Mesendoderm (in vitro differentiated cells): ENCODE measurements around the gene DCAF15.

Experiments
- DNase-seq: peaks from one replicate; pipeline ENCODE4 v3.0.0; 2013
- H2AK5ac ChIP-seq: 2 replicates; pipeline ENCODE4 v1.6.1; 2013; ENCODE audit warnings: low read length, inconsistent platforms
- H2BK120ac ChIP-seq: 2 replicates; pipeline ENCODE4 v1.6.1; 2013; ENCODE audit warnings: low read depth, mild to moderate bottlenecking, low read length, moderate library complexity, mixed read lengths
- H2BK15ac ChIP-seq: replicated peaks from 2 replicates; pipeline ENCODE4 v1.6.1; 2013; ENCODE audit warnings: low read depth, mild to moderate bottlenecking, moderate library complexity
- H2BK5ac ChIP-seq: 2 replicates; pipeline ENCODE4 v1.6.1; 2013; ENCODE audit warnings: low read length, inconsistent platforms
- H3K18ac ChIP-seq: 2 replicates; pipeline ENCODE4 v1.6.1; 2013; ENCODE audit warnings: mild to moderate bottlenecking, low read length, mixed read lengths
- H3K23ac ChIP-seq: one replicate; pipeline ENCODE4 v1.6.1; 2013; ENCODE audit warnings: low read length
- H3K27ac ChIP-seq: 2 replicates; pipeline ENCODE4 v1.5.1; 2013; ENCODE audit warnings: low read depth, mild to moderate bottlenecking, inconsistent platforms, low read length, moderate library complexity
- H3K27me3 ChIP-seq: 2 replicates; pipeline ENCODE4 v1.6.1; 2013; ENCODE audit warnings: low read length, control low read depth, mild to moderate bottlenecking, inconsistent platforms; ENCODE audit not compliant: insufficient read depth, poor library complexity
- H3K36me3 ChIP-seq: 2 replicates; pipeline ENCODE4 v1.6.1; 2013; ENCODE audit warnings: low read length, inconsistent platforms; ENCODE audit not compliant: control insufficient read depth, insufficient read depth
- H3K4ac ChIP-seq: one replicate; pipeline ENCODE4 v1.6.1; 2013; ENCODE audit warnings: low read depth, mild to moderate bottlenecking, low read length, moderate library complexity
- H3K4me1 ChIP-seq: 2 replicates; pipeline ENCODE4 v1.6.1; 2013; ENCODE audit warnings: low read depth, low read length, inconsistent platforms; ENCODE audit not compliant: control insufficient read depth
- H3K4me2 ChIP-seq: 2 replicates; pipeline ENCODE4 v1.6.1; 2013; ENCODE audit warnings: low read length
- H3K4me3 ChIP-seq: 2 replicates; pipeline ENCODE4 v1.5.1; 2013; ENCODE audit warnings: mild to moderate bottlenecking, low read length
- H3K56ac ChIP-seq: one replicate; pipeline ENCODE4 v1.6.1; 2013; ENCODE audit warnings: low read length
- H3K79me1 ChIP-seq: 2 replicates; pipeline ENCODE4 v1.6.1; 2013; ENCODE audit warnings: low read length, inconsistent platforms
- H3K79me2 ChIP-seq: 2 replicates; pipeline ENCODE4 v1.6.1; 2013; ENCODE audit warnings: mild to moderate bottlenecking, low read length; ENCODE audit not compliant: control insufficient read depth, insufficient read depth
- H3K9ac ChIP-seq: 2 replicates; pipeline ENCODE4 v1.6.1; 2013; ENCODE audit warnings: low read length, inconsistent platforms
- H4K5ac ChIP-seq: one replicate; pipeline ENCODE4 v1.6.1; 2013; ENCODE audit warnings: low read length
- H4K8ac ChIP-seq: one replicate; pipeline ENCODE4 v1.6.1; 2013; ENCODE audit warnings: low read depth, mild to moderate bottlenecking, control low read depth, low read length, moderate library complexity
- WGBS: extraction: QIAGEN DNeasy Blood & Tissue Kit; methylation state at CpG from one replicate; pipeline ENCODE4 v1.1.7; 2013; ENCODE audit warnings: low lambda C conversion rate, missing lambda C conversion rate; ENCODE audit not compliant: insufficient coverage; ENCODE audit errors: extremely low coverage; 5-methylcytosine and 5-hydroxymethylcytosine counted together

The DCAF15 gene

GRCh38 chr19:13926715-13927114 lies 25.6 kb upstream of the DCAF15 start:
- Histone ChIP-seq H3K4me1 (no peaks in the 10 kb centered on the region), H3K4me2 (no peak overlapping the region), H2BK120ac (no peak overlapping the region), H3K56ac (no peak overlapping the region), H3K27me3 (no peaks in the 10 kb centered on the region), H3K79me1 (no peaks in the 10 kb centered on the region), H3K18ac (no peak overlapping the region), H3K4me3 (no peak overlapping the region), H2BK15ac (no peak overlapping the region), H3K36me3 (peaks cover 2% of the 10 kb centered on the region), H3K4ac (no peak overlapping the region), H3K9ac (no peak overlapping the region), H4K8ac (no peak overlapping the region), H2BK5ac (no peak overlapping the region), H3K23ac (no peak overlapping the region), H3K79me2 (no peaks in the 10 kb centered on the region), H2AK5ac (no peak overlapping the region), H3K27ac (no peak overlapping the region), H4K5ac (no peak overlapping the region)
- DNase-seq = no peak
- WGBS = no CpG with 5 or more reads among the region's 8 CpGs

- Histone ChIP-seq H3K36me3 (peaks cover 2% of the 10 kb centered on the region), H4K5ac (no peak overlapping the region), H4K8ac (no peak overlapping the region), H3K4me1 (no peaks in the 10 kb centered on the region), H3K23ac (no peak overlapping the region), H3K4me3 (no peak overlapping the region), H3K27me3 (no peaks in the 10 kb centered on the region), H3K9ac (no peak overlapping the region), H2BK15ac (no peak overlapping the region), H2AK5ac (no peak overlapping the region), H2BK5ac (no peak overlapping the region), H3K4me2 (no peak overlapping the region), H3K4ac (no peak overlapping the region), H3K18ac (no peak overlapping the region), H2BK120ac (no peak overlapping the region), H3K79me1 (no peaks in the 10 kb centered on the region), H3K27ac (no peak overlapping the region), H3K79me2 (no peaks in the 10 kb centered on the region), H3K56ac (no peak overlapping the region)
- no CpG with 5 or more reads among the region's 12 CpGs for WGBS
- no peak for DNase-seq
Measured at GRCh38 chr19:13929340-13929739, 23.0 kb upstream of the DCAF15 start.

- H3K79me1 ChIP-seq = no peaks in the 10 kb centered on the region
- H3K36me3 ChIP-seq = peaks cover 2% of the 10 kb centered on the region
- H3K56ac ChIP-seq = no peak overlapping the region
- H4K8ac ChIP-seq = no peak overlapping the region
- no peak for DNase-seq
- H3K79me2 ChIP-seq = no peaks in the 10 kb centered on the region
- no peaks in the 10 kb centered on the region for H3K4me1 ChIP-seq
- H2BK15ac ChIP-seq = no peak overlapping the region
- H3K4ac ChIP-seq = no peak overlapping the region
- no peak overlapping the region for H3K23ac ChIP-seq
- no CpG with 5 or more reads among the region's 17 CpGs for WGBS
- no peak overlapping the region for H3K9ac ChIP-seq
- H4K5ac ChIP-seq = no peak overlapping the region
- H2AK5ac ChIP-seq = no peak overlapping the region
- H2BK5ac ChIP-seq = no peak overlapping the region
- H3K4me2 ChIP-seq = no peak overlapping the region
- H3K4me3 ChIP-seq = no peak overlapping the region
- H3K18ac ChIP-seq = no peak overlapping the region
- H3K27ac ChIP-seq = no peak overlapping the region
- no peaks in the 10 kb centered on the region for H3K27me3 ChIP-seq
- no peak overlapping the region for H2BK120ac ChIP-seq
Measured at GRCh38 chr19:13929956-13930355, 22.4 kb upstream of the DCAF15 start.

GRCh38 chr19:13930402-13930801 lies 21.9 kb upstream of the DCAF15 start:
- no peak overlapping the region for H2BK5ac ChIP-seq
- H4K8ac ChIP-seq = no peak overlapping the region
- H3K27me3 ChIP-seq = no peaks in the 10 kb centered on the region
- H3K9ac ChIP-seq = no peak overlapping the region
- H3K23ac ChIP-seq = no peak overlapping the region
- H2BK120ac ChIP-seq = no peak overlapping the region
- no peak overlapping the region for H3K18ac ChIP-seq
- no peaks in the 10 kb centered on the region for H3K79me1 ChIP-seq
- H3K79me2 ChIP-seq = no peaks in the 10 kb centered on the region
- no peak overlapping the region for H2AK5ac ChIP-seq
- H4K5ac ChIP-seq = no peak overlapping the region
- no peak for DNase-seq
- H2BK15ac ChIP-seq = no peak overlapping the region
- H3K36me3 ChIP-seq = peaks cover 2% of the 10 kb centered on the region
- H3K56ac ChIP-seq = no peak overlapping the region
- H3K4me2 ChIP-seq = no peak overlapping the region
- H3K27ac ChIP-seq = no peak overlapping the region
- no CpG with 5 or more reads among the region's 17 CpGs for WGBS
- H3K4ac ChIP-seq = no peak overlapping the region
- no peak overlapping the region for H3K4me3 ChIP-seq
- H3K4me1 ChIP-seq = no peaks in the 10 kb centered on the region

DNA sequence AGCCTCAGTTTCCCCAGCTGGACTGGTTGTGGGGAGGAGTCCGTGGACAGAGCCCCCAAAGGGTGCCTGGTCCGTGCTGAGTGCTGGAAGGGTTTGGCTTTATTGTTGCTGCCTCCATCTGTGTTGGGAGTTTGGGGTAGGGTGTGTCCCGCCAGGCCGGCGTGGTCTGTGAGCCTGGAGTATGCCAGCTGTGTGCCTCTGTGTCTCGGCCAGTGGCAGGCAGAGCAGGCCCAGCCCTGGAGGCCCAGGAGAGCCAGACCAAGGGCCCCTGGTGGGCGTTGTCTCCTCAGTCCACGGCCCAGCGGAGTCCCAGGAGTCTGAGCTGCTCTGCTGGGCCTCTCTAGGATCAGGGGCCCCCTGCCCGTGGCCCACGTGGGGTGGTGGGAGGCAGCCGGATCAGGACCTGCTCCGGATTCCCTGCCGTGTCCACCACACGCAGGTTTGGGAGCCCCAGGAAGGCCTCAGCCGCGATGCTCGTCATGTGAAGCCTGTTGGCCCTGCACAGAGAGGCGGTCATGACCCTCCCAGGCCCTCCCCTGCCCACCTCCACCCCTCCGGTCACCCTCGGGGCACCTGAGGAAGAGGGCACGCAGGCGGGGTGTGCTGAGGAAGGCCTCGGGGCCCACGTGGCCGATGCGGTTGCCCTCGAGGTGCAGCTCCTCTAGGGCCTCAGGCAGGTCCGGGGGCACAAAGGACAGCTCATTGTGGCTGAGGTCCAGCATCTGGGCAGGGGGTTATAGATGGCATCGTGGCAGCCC lies 20.7 kb upstream of the DCAF15 start:
- H3K56ac ChIP-seq = no peak overlapping the region

GRCh38 chr19:13932149-13932637 lies 20.1 kb upstream of the DCAF15 start:
- no peak overlapping the region for H3K4ac ChIP-seq
- no peak overlapping the region for H4K8ac ChIP-seq
- no peak overlapping the region for H3K9ac ChIP-seq
- no peak for DNase-seq
- no peak overlapping the region for H3K23ac ChIP-seq
- H3K56ac ChIP-seq = no peak overlapping the region
- H3K4me2 ChIP-seq = no peak overlapping the region
- H3K4me1 ChIP-seq = no peaks in the 10 kb centered on the region
- no CpG with 5 or more reads among the region's 6 CpGs for WGBS
- H3K4me3 ChIP-seq = no peak overlapping the region
- no peaks in the 10 kb centered on the region for H3K27me3 ChIP-seq
- no peak overlapping the region for H2BK15ac ChIP-seq
- H3K36me3 ChIP-seq = no peaks in the 10 kb centered on the region
- no peak overlapping the region for H3K18ac ChIP-seq
- no peaks in the 10 kb centered on the region for H3K79me1 ChIP-seq
- no peak overlapping the region for H2BK5ac ChIP-seq
- no peak overlapping the region for H2AK5ac ChIP-seq
- no peak overlapping the region for H3K27ac ChIP-seq
- no peak overlapping the region for H4K5ac ChIP-seq
- H2BK120ac ChIP-seq = no peak overlapping the region
- H3K79me2 ChIP-seq = no peaks in the 10 kb centered on the region

More for the DNA sequence above, 20.7 kb upstream of the DCAF15 start:
- Histone ChIP-seq H4K8ac (no peak overlapping the region), H2BK15ac (no peak overlapping the region), H3K27ac (no peak overlapping the region), H3K79me2 (no peaks in the 10 kb centered on the region), H3K4me3 (no peak overlapping the region), H2BK120ac (no peak overlapping the region), H3K4ac (no peak overlapping the region), H3K9ac (no peak overlapping the region), H3K79me1 (no peaks in the 10 kb centered on the region), H3K23ac (no peak overlapping the region), H2BK5ac (no peak overlapping the region), H3K18ac (no peak overlapping the region), H3K27me3 (no peaks in the 10 kb centered on the region), H2AK5ac (no peak overlapping the region), H3K4me1 (no peaks in the 10 kb centered on the region), H3K4me2 (no peak overlapping the region), H4K5ac (no peak overlapping the region), H3K36me3 (peaks cover 2% of the 10 kb centered on the region)
- no peak for DNase-seq
- no CpG with 5 or more reads among the region's 30 CpGs for WGBS
